DND-41 (cell line): Measurements from ENCODE around the gene PFDN1.
"Not testable (repeated sequence)": the region's sequence is repeated elsewhere in the genome, so short reads cannot be mapped to it uniquely, and the experiment has no call there.

Experiments used
- ATAC-seq: fragments of 200-7000 bp; cut with Tn5 transposase; 3 replicates; pipeline ENCODE4 v1.9.1; 2021; ENCODE audit warnings: low read depth; ENCODE audit not compliant: insufficient read depth
- DNase-seq: peaks from one replicate; pipeline ENCODE4 v3.0.0-alpha.2; 2020
- H2AFZ ChIP-seq: 2 replicates; pipeline ENCODE4 v1.6.0; 2012; ENCODE audit warnings: low read depth, low read length
- H3K27ac ChIP-seq: 2 replicates; pipeline ENCODE4 v1.5.1; 2012; ENCODE audit warnings: low read length, inconsistent platforms
- H3K27me3 ChIP-seq: fragments of 200-600 bp; sonication (generic); 2 replicates; pipeline ENCODE4 v1.6.0; 2012; ENCODE audit warnings: low read length, mild to moderate bottlenecking, inconsistent platforms; ENCODE audit not compliant: insufficient read depth, poor library complexity
- H3K36me3 ChIP-seq: 2 replicates; pipeline ENCODE4 v1.5.1; 2012; ENCODE audit warnings: low read length, inconsistent platforms; ENCODE audit not compliant: insufficient read depth
- H3K4me1 ChIP-seq: 2 replicates; pipeline ENCODE4 v1.5.1; 2012; ENCODE audit warnings: mild to moderate bottlenecking, low read length; ENCODE audit not compliant: insufficient read depth
- H3K4me2 ChIP-seq: 2 replicates; pipeline ENCODE4 v1.6.0; 2012; ENCODE audit warnings: mild to moderate bottlenecking, moderate library complexity, low read length, inconsistent platforms; ENCODE audit not compliant: insufficient read depth
- H3K4me3 ChIP-seq, 2 experiments: fragments of 200-600 bp in 1 of 2; shearing (Covaris generic) in 1 of 2; 2 replicates each; pipeline ENCODE4 v1.5.1; 2012 to 2016; ENCODE audit warnings: inconsistent platforms in 2 of 2, low read length in 2 of 2, mild to moderate bottlenecking in 2 of 2, low read depth in 1 of 2, moderate library complexity in 1 of 2
- H3K79me2 ChIP-seq: 2 replicates; pipeline ENCODE4 v1.6.0; 2012; ENCODE audit warnings: low read length, inconsistent platforms; ENCODE audit not compliant: insufficient read depth
- H3K9ac ChIP-seq: 2 replicates; pipeline ENCODE4 v1.6.0; 2012; ENCODE audit warnings: low read depth, mild to moderate bottlenecking, inconsistent platforms, low read length, moderate library complexity
- H3K9me3 ChIP-seq: 2 replicates; pipeline ENCODE4 v1.5.1; 2012; ENCODE audit warnings: low read length, moderate library complexity, mild to moderate bottlenecking, inconsistent platforms; ENCODE audit not compliant: insufficient read depth, severe bottlenecking
- H4K20me1 ChIP-seq: 2 replicates; pipeline ENCODE4 v1.6.0; 2012; ENCODE audit warnings: low read length; ENCODE audit not compliant: insufficient read depth
- CTCF ChIP-seq: IDR thresholded peaks from 2 replicates; pipeline ENCODE4 v1.5.1; 2012; ENCODE audit warnings: borderline replicate concordance, low read length, moderate library complexity, mild to moderate bottlenecking; ENCODE audit not compliant: poor library complexity, severe bottlenecking; ENCODE audit errors: extremely low read depth
- EZH2 ChIP-seq: IDR thresholded peaks from 3 replicates; pipeline ENCODE4 v1.6.1; 2012; ENCODE audit warnings: borderline replicate concordance, low read depth, mild to moderate bottlenecking, moderate library complexity, low read length, inconsistent platforms; ENCODE audit not compliant: severe bottlenecking

The PFDN1 gene

GRCh38 chr5:140345919-140346347 lies 43.0 kb upstream of the PFDN1 start:
- Histone ChIP-seq H3K27ac (no peak overlapping the region), H3K79me2 (no peaks in the 10 kb centered on the region), H3K4me2 (peak overlapping the region; percentile 85), H3K27me3 (peaks cover 33% of the 10 kb centered on the region), H4K20me1 (0 out of 2 replicates have a peak, but pooled peaks cover 3% of the 10 kb centered on the region), H3K4me3 (peak overlapping the region in 1 of 2 experiments; percentile 59; a peak in 2 of 4 replicates), H3K4me1 (peaks cover 46% of the 10 kb centered on the region), H3K9me3 (no peaks in the 10 kb centered on the region), H3K36me3 (no peaks in the 10 kb centered on the region), H3K9ac (peak overlapping the region; percentile 47), H2AFZ (peak overlapping the region; percentile 70)
- no peak; the same call in 2 of the 3 replicates for ATAC-seq
- TF ChIP-seq EZH2 = no peak
- no peak for TF ChIP-seq CTCF
- peak; percentile 17 for DNase-seq

GRCh38 chr5:140344683-140345423 lies 42.0 kb upstream of the PFDN1 start:
- Histone ChIP-seq H3K9ac (no peak overlapping the region), H3K36me3 (no peaks in the 10 kb centered on the region), H3K9me3 (no peaks in the 10 kb centered on the region), H4K20me1 (0 out of 2 replicates have a peak, but pooled peaks cover 3% of the 10 kb centered on the region), H3K79me2 (no peaks in the 10 kb centered on the region), H3K27me3 (peaks cover 33% of the 10 kb centered on the region), H3K27ac (no peak overlapping the region), H2AFZ (no peak overlapping the region), H3K4me3 (no peak overlapping the region), H3K4me2 (no peak overlapping the region), H3K4me1 (peaks cover 48% of the 10 kb centered on the region)
- no peak for DNase-seq
- no peak for ATAC-seq
- TF ChIP-seq CTCF (no peak), EZH2 (no peak)

- not testable (repeated sequence) for H3K9me3 ChIP-seq, H3K79me2 ChIP-seq, H3K4me2 ChIP-seq, H3K36me3 ChIP-seq, H4K20me1 ChIP-seq, H3K9ac ChIP-seq, H2AFZ ChIP-seq, H3K27ac ChIP-seq, DNase-seq, ATAC-seq, H3K4me3 ChIP-seq
- Histone ChIP-seq H3K4me1 (peaks cover 48% of the 10 kb centered on the region), H3K27me3 (peaks cover 27% of the 10 kb centered on the region)
These were observed 40.9 kb upstream of the PFDN1 start for GRCh38 chr5:140343849-140344248.

- H3K79me2 ChIP-seq = no peaks in the 10 kb centered on the region
- TF ChIP-seq EZH2 (no peak), CTCF (no peak)
- H3K27ac ChIP-seq = peak overlapping the region; percentile 71
- H3K36me3 ChIP-seq = no peaks in the 10 kb centered on the region
- no peak for ATAC-seq
- H2AFZ ChIP-seq = peak overlapping the region; percentile 49
- H3K27me3 ChIP-seq = peaks cover 25% of the 10 kb centered on the region
- no peaks in the 10 kb centered on the region for H3K9me3 ChIP-seq
- DNase-seq = no peak
- no peak overlapping the region for H3K4me3 ChIP-seq
- peak overlapping the region; percentile 23; the same call in 1 of the 2 replicates for H3K9ac ChIP-seq
- H3K4me2 ChIP-seq = peak overlapping the region; percentile 37; the same call in 1 of the 2 replicates
- H4K20me1 ChIP-seq = 0 out of 2 replicates have a peak, but pooled peaks cover 3% of the 10 kb centered on the region
- H3K4me1 ChIP-seq = peaks cover 48% of the 10 kb centered on the region
These were observed 40.0 kb upstream of the PFDN1 start for GRCh38 chr5:140342896-140343295.
